Measurements from ENCODE around the gene PIGQ. TPM values are rescaled to one million over a fixed set of nuclear protein-coding genes. Genes with fewer than 3 reads are reported as not detected.

The PIGQ gene
- total RNA-seq, 1 experiment from 2014 or later = 83.5 TPM

DNA sequence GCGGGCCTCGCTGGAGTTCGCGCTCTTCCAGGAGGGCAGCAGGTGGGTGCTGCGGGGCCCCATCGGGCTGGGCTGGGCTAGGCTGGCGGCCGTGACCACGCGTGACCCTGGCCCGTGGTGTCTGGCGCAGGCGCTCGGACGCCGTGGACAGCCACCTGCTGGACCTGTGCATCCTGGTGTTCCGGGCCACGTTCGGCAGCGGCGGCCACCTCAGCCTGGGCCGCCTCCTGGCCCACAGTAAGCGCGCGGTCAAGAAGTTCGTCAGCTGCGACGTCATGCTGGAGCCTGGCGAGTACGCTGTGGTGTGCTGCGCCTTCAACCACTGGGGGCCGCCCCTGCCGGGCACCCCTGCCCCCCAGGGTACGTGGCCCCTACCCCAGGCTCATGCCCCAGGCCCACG, 17.6 kb upstream of the PIGQ start:
- POLR2A ChIA-PET = no interaction called here
- Histone ChIP-seq H3K36me3 (ENCODE audit: control insufficient read depth, insufficient read depth, low read length) (no peaks in the 10 kb centered on the region), H3K27me3 (ENCODE audit: control insufficient read depth, insufficient read depth, low read length) (no peaks in the 10 kb centered on the region), H3K4me3 (ENCODE audit: low read depth in 2 of 2, low read length in 2 of 2) (no peak overlapping the region), H3K9me3 (ENCODE audit: control insufficient read depth, insufficient read depth, low read depth, low read length) (no peaks in the 10 kb centered on the region), H3K27ac (ENCODE audit: low read length) (no peak overlapping the region), H3K4me1 (ENCODE audit: control insufficient read depth, insufficient read depth, low read length) (peaks cover 11% of the 10 kb centered on the region)
- ATAC-seq (no peak), DNase-seq (ENCODE audit: low read depth, low spot score) (no peak)
- CTCF ChIA-PET = no interaction called here
- in situ Hi-C loops (cut with HindIII; ENCODE audit: low pct_unique_long_range_greater_than_20kb, low sequenced_read_pairs) = no loop called here
- intact Hi-C loops (cut with micrococcal nuclease; ENCODE audit: unreplicated experiment) = no loop called here
- no TSS peak for BruUV-seq (replicated peaks)
- TF ChIP-seq, protein P1, sequence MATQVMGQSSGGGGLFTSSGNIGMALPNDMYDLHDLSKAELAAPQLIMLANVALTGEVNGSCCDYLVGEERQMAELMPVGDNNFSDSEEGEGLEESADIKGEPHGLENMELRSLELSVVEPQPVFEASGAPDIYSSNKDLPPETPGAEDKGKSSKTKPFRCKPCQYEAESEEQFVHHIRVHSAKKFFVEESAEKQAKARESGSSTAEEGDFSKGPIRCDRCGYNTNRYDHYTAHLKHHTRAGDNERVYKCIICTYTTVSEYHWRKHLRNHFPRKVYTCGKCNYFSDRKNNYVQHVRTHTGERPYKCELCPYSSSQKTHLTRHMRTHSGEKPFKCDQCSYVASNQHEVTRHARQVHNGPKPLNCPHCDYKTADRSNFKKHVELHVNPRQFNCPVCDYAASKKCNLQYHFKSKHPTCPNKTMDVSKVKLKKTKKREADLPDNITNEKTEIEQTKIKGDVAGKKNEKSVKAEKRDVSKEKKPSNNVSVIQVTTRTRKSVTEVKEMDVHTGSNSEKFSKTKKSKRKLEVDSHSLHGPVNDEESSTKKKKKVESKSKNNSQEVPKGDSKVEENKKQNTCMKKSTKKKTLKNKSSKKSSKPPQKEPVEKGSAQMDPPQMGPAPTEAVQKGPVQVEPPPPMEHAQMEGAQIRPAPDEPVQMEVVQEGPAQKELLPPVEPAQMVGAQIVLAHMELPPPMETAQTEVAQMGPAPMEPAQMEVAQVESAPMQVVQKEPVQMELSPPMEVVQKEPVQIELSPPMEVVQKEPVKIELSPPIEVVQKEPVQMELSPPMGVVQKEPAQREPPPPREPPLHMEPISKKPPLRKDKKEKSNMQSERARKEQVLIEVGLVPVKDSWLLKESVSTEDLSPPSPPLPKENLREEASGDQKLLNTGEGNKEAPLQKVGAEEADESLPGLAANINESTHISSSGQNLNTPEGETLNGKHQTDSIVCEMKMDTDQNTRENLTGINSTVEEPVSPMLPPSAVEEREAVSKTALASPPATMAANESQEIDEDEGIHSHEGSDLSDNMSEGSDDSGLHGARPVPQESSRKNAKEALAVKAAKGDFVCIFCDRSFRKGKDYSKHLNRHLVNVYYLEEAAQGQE (IDR thresholded peaks at IDR 0.05; ENCODE audit: insufficient read depth in 1 of 2, low read depth in 2 of 2, low read length in 1 of 2) = no peak
- TF ChIP-seq, protein P2, sequence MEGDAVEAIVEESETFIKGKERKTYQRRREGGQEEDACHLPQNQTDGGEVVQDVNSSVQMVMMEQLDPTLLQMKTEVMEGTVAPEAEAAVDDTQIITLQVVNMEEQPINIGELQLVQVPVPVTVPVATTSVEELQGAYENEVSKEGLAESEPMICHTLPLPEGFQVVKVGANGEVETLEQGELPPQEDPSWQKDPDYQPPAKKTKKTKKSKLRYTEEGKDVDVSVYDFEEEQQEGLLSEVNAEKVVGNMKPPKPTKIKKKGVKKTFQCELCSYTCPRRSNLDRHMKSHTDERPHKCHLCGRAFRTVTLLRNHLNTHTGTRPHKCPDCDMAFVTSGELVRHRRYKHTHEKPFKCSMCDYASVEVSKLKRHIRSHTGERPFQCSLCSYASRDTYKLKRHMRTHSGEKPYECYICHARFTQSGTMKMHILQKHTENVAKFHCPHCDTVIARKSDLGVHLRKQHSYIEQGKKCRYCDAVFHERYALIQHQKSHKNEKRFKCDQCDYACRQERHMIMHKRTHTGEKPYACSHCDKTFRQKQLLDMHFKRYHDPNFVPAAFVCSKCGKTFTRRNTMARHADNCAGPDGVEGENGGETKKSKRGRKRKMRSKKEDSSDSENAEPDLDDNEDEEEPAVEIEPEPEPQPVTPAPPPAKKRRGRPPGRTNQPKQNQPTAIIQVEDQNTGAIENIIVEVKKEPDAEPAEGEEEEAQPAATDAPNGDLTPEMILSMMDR (IDR thresholded peaks at IDR 0.05) = no peak
- TF ChIP-seq TCF7L2 (IDR thresholded peaks at IDR 0.05; ENCODE audit: low read depth, low read length) (no peak), SIN3A (IDR thresholded peaks at IDR 0.05; ENCODE audit: borderline replicate concordance, insufficient read depth, low read depth, low read length) (no peak), POLR2AphosphoS5 (IDR thresholded peaks at IDR 0.05; ENCODE audit: low read depth, low read length) (no peak)

DNA sequence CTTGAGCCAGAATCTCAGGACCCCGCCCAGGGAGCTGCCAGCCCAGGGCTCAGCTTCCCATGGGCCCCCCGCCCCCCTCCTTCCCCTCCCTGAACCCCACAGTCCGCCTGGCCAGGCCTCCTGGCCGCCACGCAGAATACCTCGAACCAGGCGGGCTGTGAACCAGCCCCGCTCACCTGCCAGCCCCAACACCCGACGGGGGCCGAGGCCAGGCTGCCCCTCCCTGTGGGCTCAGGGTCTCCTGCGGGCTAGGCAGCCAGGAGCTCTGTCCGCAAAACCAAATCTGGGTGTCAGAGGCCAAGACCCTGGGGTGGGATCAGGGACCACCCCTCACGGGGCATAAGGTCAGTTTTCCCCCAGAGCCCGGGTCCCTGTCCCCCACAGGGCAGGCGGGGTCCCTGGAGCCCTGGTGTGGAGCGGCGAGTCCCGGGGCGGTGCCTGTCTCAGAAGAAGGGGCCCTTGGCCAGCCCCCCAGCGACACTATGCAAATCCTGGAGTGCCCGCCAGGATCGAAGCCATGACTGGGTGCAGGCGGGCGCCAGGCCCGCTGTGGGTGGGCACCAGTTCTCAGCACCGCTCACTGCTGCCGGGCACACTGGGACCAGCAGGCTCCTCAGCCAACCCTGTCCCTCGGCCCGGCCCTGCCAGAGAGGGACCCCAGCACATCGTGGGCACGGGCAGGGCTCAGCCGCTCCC, 16.0 kb upstream of the PIGQ start:
- no peak overlapping the region for H3K27ac ChIP-seq (ENCODE audit: low read length)
- ChIA-PET POLR2A (no interaction called here), CTCF (no interaction called here)
- no peak overlapping the region for H3K4me3 ChIP-seq (ENCODE audit: low read depth in 2 of 2, low read length in 2 of 2)
- ATAC-seq (no peak), DNase-seq (ENCODE audit: low read depth, low spot score) (no peak)
- intact Hi-C loops (cut with micrococcal nuclease; ENCODE audit: unreplicated experiment) = no loop called here
- no peaks in the 10 kb centered on the region for H3K9me3 ChIP-seq (ENCODE audit: control insufficient read depth, insufficient read depth, low read depth, low read length)
- TSS peak; percentile 90 for BruUV-seq (replicated peaks)
- TF ChIP-seq, protein P1 (IDR thresholded peaks at IDR 0.05; ENCODE audit: insufficient read depth in 1 of 2, low read depth in 2 of 2, low read length in 1 of 2) = no peak
- no peaks in the 10 kb centered on the region for H3K27me3 ChIP-seq (ENCODE audit: control insufficient read depth, insufficient read depth, low read length)
- H3K36me3 ChIP-seq (ENCODE audit: control insufficient read depth, insufficient read depth, low read length) = no peaks in the 10 kb centered on the region
- H3K4me1 ChIP-seq (ENCODE audit: control insufficient read depth, insufficient read depth, low read length) = peaks cover 20% of the 10 kb centered on the region
- in situ Hi-C loops (cut with HindIII; ENCODE audit: low pct_unique_long_range_greater_than_20kb, low sequenced_read_pairs) = no loop called here
